HG03025 (cell line): ENCODE measurements around the gene HSBP1.
A peak's percentile ranks its signal among the peaks of the same experiment; 100 is the strongest.

Experiments used
- ATAC-seq: cut with Tn5 transposase; IDR thresholded peaks from one replicate; pipeline ENCODE4 v1.9.1; 2021; ENCODE audit warnings: mild to moderate bottlenecking, moderate library complexity; ENCODE audit not compliant: unreplicated experiment, low FRiP score

The HSBP1 gene

DNA sequence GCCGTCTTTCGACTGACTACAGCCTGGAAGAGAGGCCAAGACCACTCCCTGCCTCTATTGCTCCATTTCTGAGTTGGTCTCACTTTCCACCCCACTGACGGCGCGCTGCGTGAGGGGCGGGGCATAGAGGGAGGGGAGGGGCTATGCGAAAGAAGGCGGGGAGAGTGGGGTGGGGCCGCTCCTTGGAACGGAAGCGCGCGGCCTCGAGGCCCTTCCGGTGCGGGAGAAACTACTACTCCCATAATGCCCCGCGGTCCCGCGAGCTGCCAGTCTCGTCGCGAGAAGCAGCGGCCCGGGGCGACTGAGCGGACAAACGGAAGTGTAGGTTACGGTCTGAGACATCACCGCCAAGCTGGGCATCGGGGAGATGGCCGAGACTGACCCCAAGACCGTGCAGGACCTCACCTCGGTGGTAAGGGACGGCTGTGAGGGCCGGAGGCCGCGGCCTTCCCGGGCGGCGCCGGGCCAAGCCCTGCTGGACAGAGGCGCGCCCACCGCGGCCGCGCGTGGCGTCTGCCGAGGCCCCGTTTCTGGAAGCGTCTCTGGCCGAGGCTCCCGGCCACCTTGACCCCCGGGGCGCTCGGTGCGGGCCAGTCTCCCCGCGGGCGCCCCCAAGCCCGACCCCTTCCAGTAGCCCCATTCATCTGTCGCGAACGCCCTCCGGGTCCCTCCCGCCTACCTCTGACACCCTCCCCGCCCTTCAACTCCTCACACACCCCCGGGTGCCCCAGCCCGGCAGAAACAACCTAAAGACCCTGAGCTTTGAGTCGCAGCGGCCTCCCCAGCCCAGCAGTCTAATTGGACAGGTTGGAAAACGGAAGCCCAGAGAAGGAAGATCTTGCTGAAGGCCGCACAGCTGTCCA lies at the start of gene HSBP1:
Gene HSBP1 (plus strand): TSS at position 269 of the 863 bp plus-strand sequence. CDS start 99 bp downstream, at position 368.
- ATAC-seq: peak; percentile 94

DNA sequence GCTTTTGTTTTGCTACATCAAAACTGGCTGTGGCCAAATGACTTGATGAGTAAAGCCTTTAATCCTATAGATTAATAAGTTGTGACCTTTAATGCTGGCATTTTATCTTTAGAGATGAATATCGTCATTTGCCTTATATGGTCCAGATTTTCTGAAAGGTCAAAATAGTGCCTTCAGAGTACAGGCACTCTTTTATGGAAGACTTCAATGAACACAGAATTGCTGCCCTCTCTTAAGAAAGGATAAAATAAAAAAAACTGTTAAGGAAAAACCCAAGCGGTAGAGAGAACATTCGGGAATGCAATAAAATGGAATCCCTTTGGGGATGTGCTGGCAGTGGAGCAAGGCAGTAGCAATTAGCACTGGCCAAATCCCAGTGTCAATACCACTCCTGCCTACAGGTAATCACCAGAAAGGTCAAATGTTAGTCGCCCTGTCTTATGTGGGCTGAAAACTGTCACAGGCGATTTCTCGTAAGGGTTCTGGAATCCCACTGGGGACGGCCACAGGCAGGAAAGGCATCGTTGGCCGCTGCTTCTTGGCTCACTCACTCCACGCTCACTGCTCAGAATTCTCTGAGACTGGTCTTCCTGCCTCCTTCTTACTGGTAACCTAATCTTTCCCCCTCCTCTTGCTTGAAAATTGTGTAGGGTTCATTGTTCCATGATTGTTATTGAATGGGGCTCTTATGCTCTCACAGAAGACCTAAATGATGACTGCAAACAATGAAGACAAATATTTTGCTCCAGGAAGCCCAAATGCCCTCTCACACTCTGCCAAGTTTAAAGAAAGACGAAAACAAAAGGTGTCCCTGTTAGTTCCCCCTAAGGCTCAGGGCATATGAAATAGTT lies 45.4 kb upstream of the HSBP1 start:
- no peak for ATAC-seq

- ATAC-seq: no peak
These were observed 44.8 kb upstream of the HSBP1 start for GRCh38 chr16:83762992-83763358.

- no peak for ATAC-seq
These were observed 38.8 kb upstream of the HSBP1 start for GRCh38 chr16:83768986-83769385.

- ATAC-seq: no peak
These were observed 38.3 kb upstream of the HSBP1 start for GRCh38 chr16:83769397-83770008.

- no peak for ATAC-seq
These were observed 36.4 kb upstream of the HSBP1 start for GRCh38 chr16:83771306-83771942.

DNA sequence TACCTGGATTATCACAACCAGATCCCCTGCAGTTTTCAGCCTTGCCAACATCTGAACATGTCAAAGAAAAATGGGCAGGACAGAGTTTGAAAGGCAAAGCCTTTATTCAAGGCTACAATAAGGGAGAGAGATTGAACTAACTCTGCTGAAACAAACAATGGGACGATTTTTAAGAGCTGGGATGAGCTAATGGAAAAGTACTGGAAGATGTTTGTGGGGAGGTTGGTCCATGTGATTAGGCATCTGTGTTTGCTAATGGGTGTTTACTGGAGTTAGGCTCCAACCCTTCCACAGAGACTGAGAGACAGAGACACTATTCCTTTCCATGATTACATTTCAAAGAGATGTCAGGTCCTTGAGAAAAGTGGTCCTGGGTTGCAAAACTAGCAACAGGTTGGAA lies 35.0 kb upstream of the HSBP1 start:
- no peak for ATAC-seq

GRCh38 chr16:83774066-83774465 lies 33.7 kb upstream of the HSBP1 start:
- no peak for ATAC-seq

GRCh38 chr16:83776944-83777343 lies 30.8 kb upstream of the HSBP1 start:
- ATAC-seq: no peak

DNA sequence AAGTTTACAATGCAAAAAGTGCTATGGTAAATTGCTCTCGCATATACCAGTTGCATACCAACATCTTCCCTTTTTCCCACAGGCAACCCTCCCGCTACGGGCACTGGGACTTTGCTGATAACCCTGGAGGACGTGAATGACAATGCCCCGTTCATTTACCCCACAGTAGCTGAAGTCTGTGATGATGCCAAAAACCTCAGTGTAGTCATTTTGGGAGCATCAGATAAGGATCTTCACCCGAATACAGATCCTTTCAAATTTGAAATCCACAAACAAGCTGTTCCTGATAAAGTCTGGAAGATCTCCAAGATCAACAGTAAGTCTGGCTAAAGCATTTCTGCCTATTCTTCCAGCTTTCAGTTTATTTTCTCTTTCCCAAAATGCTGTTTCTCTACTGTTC lies 27.9 kb upstream of the HSBP1 start:
- ATAC-seq: no peak

- ATAC-seq: no peak
These were observed 22.3 kb upstream of the HSBP1 start for GRCh38 chr16:83785455-83785854.

DNA sequence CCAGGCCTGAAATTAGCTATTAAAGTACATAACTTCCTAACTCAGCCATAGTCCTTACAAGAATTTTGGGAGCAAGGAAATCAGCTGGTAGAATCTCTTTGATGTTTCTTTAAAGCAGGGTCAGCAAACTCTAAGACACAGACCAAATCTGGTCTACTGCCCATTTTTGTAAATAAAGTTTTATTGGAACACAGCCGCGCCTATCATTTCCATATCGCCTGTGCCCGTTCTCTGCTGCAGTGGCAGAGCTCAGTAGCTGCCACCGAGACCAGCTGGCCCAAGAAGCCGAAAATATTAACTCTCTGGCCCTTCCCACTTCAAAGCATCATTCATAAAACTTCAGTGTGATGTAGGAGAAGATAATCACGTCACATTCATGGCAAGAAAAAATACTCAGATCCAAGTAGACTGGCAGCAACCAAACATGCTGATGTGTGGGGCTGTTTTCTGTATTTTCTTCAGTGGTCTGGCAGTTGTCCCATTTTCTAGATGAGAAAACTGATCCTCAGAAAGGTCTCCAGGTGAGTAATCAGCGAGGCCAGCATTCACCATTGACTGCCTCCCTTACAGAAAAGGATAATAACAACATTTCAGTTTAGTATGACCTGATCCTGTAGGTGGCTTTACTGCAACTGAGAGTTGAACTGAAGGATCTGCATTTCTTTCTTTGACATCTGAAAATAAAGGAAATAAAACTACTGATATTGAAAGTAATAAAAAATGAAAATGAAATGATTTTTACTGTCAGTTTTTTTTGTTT lies 18.0 kb upstream of the HSBP1 start:
- ATAC-seq: no peak

DNA sequence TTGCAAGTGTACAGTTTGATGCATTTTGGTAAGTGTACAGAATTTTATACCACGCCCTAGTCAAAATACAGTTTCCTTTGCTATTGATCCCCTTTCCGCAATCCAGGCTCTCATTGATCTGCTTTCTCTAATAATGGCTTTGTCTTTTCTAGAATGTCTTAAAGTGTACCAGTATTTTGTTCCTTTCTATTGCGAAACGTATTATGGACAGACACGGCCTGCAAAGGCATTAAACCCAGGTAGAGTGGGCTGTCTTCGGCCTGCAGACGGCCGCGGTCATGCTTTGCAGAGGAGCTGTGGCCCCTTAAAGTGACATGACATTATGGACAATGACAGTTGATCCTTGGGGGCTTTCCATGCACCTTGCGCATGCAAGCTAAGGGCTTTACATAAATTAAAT lies 15.9 kb upstream of the HSBP1 start:
- no peak for ATAC-seq

- no peak for ATAC-seq
These were observed 15.4 kb upstream of the HSBP1 start for GRCh38 chr16:83792391-83792790.

- ATAC-seq: no peak
These were observed 14.6 kb upstream of the HSBP1 start for GRCh38 chr16:83793179-83793578.

DNA sequence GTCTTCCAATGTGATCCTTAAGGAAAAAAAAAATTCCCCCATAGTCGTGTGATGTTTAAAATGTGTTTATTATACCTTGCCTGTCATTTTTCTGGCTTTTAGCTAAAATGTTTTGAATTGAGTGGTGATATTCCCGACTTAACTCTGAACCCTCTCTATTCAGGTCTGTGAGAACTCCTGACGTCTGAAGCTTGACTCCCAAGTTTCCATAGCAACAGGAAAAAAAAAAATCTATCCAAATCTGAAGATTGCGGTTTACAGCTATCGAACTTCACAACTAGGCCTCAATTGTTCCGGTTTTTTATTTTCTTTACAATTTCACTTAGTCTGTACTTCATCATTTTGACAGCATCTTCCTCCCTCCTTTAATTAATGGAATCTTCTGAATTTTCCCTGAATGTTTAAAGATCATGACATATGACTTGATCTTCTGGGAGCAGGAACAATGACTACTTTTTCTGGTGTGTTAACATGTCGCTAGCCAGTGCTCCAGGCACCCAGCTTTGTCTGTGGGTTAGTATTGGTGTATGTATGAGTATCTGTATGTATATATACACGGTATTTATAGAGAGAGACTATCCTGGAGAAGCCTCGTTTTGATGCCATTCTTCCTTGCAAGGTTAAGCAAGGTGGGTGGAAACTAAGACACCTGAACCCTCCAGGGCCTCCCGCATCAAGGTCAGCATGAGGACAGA lies 12.8 kb upstream of the HSBP1 start:
- no peak for ATAC-seq

DNA sequence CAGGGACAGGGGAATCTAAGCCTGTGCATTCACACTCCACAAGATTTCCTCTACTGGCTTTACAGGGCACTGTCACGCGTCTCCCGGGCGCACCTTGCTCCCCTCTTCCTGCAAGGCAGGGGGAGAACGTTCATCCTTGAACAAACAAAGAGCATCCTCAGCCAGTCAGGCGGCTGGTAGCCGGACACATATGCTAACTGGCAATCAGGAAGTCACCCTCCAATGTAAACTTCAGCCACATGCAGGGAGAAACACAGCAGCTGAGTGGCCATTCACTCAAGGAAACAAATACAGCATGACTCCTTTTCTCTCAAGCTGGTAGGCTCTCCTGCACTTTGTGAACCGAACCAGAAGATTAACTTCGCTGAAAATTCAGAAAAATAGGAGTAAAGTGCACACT lies 10.8 kb upstream of the HSBP1 start:
- no peak for ATAC-seq

DNA sequence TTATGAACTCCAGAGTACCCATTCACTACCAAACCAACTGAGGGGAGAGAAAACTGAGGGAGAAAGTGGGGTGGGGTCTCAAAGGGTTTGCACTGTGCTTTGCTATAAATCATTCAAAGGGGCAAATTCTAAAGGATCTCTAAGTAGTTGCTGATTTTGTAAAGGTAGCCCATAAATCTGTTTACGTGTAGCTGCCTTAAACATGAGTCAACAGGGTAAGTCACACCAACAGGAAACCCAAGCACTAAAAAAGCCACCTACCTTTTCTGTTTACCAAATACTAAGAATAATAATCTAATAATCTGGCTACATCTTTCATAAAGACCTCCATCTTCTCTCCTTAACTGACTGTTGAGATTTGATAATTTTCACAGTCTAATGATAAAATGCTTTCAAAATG lies 8.4 kb upstream of the HSBP1 start:
- no peak for ATAC-seq

- ATAC-seq: no peak
These were observed 5.6 kb upstream of the HSBP1 start for GRCh38 chr16:83802135-83802534.
